GM20431 (cell line): ENCODE data around the gene SLC45A3.

ENCODE experiments used
- in situ Hi-C: fragments of 300-500 bp; cut with MseI, MboI; formaldehyde crosslinking; loops from one replicate; pipeline ENCODE4 v1.15.0; 2020; ENCODE audit warnings: low sequenced_read_pairs; ENCODE audit not compliant: unreplicated experiment

The SLC45A3 gene

GRCh38 chr1:205642679-205643307, 37.5 kb downstream of the SLC45A3 start:
- in situ Hi-C loops, result no loop called here

GRCh38 chr1:205639567-205639966, 40.7 kb downstream of the SLC45A3 start:
- in situ Hi-C loops, result loop anchor here (5.0 kb wide), 1 partner anchor 52 kb away; no protein-coding TSS in a partner anchor

GRCh38 chr1:205637854-205638468, 42.3 kb downstream of the SLC45A3 start:
- in situ Hi-C loops, result loop anchor here (5.0 kb wide), 1 partner anchor 51 kb away; no protein-coding TSS in a partner anchor

- in situ Hi-C loops, result loop anchor here (5.0 kb wide), 1 partner anchor 49 kb away; no protein-coding TSS in a partner anchor
These were observed 43.6 kb downstream of the SLC45A3 start for GRCh38 chr1:205636732-205637131.

GRCh38 chr1:205636138-205636530, 44.2 kb downstream of the SLC45A3 start:
- in situ Hi-C loops, result loop anchor here (5.0 kb wide), 1 partner anchor 49 kb away; no protein-coding TSS in a partner anchor

- in situ Hi-C loops, result no loop called here
These were observed 46.8 kb downstream of the SLC45A3 start for GRCh38 chr1:205633421-205633976.

- in situ Hi-C loops, result no loop called here
These were observed 47.6 kb downstream of the SLC45A3 start for GRCh38 chr1:205632669-205633169.

- in situ Hi-C loops, result no loop called here
These were observed 48.3 kb downstream of the SLC45A3 start, which contains the start of gene ELK4 for GRCh38 chr1:205631768-205632668. Gene ELK4, minus strand, starts transcription at chr1:205632011. Its CDS starts 8,129 bp downstream, at chr1:205623882.

GRCh38 chr1:205631010-205631767, 49.1 kb downstream of the SLC45A3 start:
- in situ Hi-C loops, result no loop called here

- in situ Hi-C loops, result no loop called here
These were observed 49.7 kb downstream of the SLC45A3 start for GRCh38 chr1:205630651-205631009.

GRCh38 chr1:205630241-205630640, 50.1 kb downstream of the SLC45A3 start:
- in situ Hi-C loops, result no loop called here

- in situ Hi-C loops, result no loop called here
These were observed 50.6 kb downstream of the SLC45A3 start for GRCh38 chr1:205629751-205630150.

- in situ Hi-C loops, result no loop called here
These were observed 52.4 kb downstream of the SLC45A3 start for GRCh38 chr1:205627956-205628355.

GRCh38 chr1:205626216-205626615, 54.1 kb downstream of the SLC45A3 start:
- in situ Hi-C loops, result no loop called here

- in situ Hi-C loops, result no loop called here
These were observed 56.7 kb downstream of the SLC45A3 start for GRCh38 chr1:205623646-205624045.

GRCh38 chr1:205620269-205620668, 60.0 kb downstream of the SLC45A3 start:
- in situ Hi-C loops, result no loop called here

- in situ Hi-C loops, result no loop called here
These were observed 60.9 kb downstream of the SLC45A3 start for GRCh38 chr1:205619376-205619775.

GRCh38 chr1:205616563-205617293, 63.6 kb downstream of the SLC45A3 start:
- in situ Hi-C loops, result no loop called here

- in situ Hi-C loops, result no loop called here
These were observed 64.5 kb downstream of the SLC45A3 start for GRCh38 chr1:205615789-205616188.
